DND-41 (cell line): ENCODE data around the gene SPACDR.

Experiments used
- ATAC-seq: fragments of 200-7000 bp; cut with Tn5 transposase; 3 replicates; pipeline ENCODE4 v1.9.1; 2021; ENCODE audit warnings: low read depth; ENCODE audit not compliant: insufficient read depth
- DNase-seq: peaks from one replicate; pipeline ENCODE4 v3.0.0-alpha.2; 2020
- H2AFZ ChIP-seq: 2 replicates; pipeline ENCODE4 v1.6.0; 2012; ENCODE audit warnings: low read depth, low read length
- H3K27ac ChIP-seq: 2 replicates; pipeline ENCODE4 v1.5.1; 2012; ENCODE audit warnings: low read length, inconsistent platforms
- H3K27me3 ChIP-seq: fragments of 200-600 bp; sonication (generic); 2 replicates; pipeline ENCODE4 v1.6.0; 2012; ENCODE audit warnings: low read length, mild to moderate bottlenecking, inconsistent platforms; ENCODE audit not compliant: insufficient read depth, poor library complexity
- H3K36me3 ChIP-seq: 2 replicates; pipeline ENCODE4 v1.5.1; 2012; ENCODE audit warnings: low read length, inconsistent platforms; ENCODE audit not compliant: insufficient read depth
- H3K4me1 ChIP-seq: 2 replicates; pipeline ENCODE4 v1.5.1; 2012; ENCODE audit warnings: mild to moderate bottlenecking, low read length; ENCODE audit not compliant: insufficient read depth
- H3K4me2 ChIP-seq: 2 replicates; pipeline ENCODE4 v1.6.0; 2012; ENCODE audit warnings: mild to moderate bottlenecking, moderate library complexity, low read length, inconsistent platforms; ENCODE audit not compliant: insufficient read depth
- H3K4me3 ChIP-seq, 2 experiments: fragments of 200-600 bp in 1 of 2; shearing (Covaris generic) in 1 of 2; 2 replicates each; pipeline ENCODE4 v1.5.1; 2012 to 2016; ENCODE audit warnings: inconsistent platforms in 2 of 2, low read length in 2 of 2, mild to moderate bottlenecking in 2 of 2, low read depth in 1 of 2, moderate library complexity in 1 of 2
- H3K79me2 ChIP-seq: 2 replicates; pipeline ENCODE4 v1.6.0; 2012; ENCODE audit warnings: low read length, inconsistent platforms; ENCODE audit not compliant: insufficient read depth
- H3K9ac ChIP-seq: 2 replicates; pipeline ENCODE4 v1.6.0; 2012; ENCODE audit warnings: low read depth, mild to moderate bottlenecking, inconsistent platforms, low read length, moderate library complexity
- H3K9me3 ChIP-seq: 2 replicates; pipeline ENCODE4 v1.5.1; 2012; ENCODE audit warnings: low read length, moderate library complexity, mild to moderate bottlenecking, inconsistent platforms; ENCODE audit not compliant: insufficient read depth, severe bottlenecking
- H4K20me1 ChIP-seq: 2 replicates; pipeline ENCODE4 v1.6.0; 2012; ENCODE audit warnings: low read length; ENCODE audit not compliant: insufficient read depth
- EZH2 ChIP-seq: IDR thresholded peaks from 3 replicates; pipeline ENCODE4 v1.6.1; 2012; ENCODE audit warnings: borderline replicate concordance, low read depth, mild to moderate bottlenecking, moderate library complexity, low read length, inconsistent platforms; ENCODE audit not compliant: severe bottlenecking
- TF ChIP-seq, protein P1 (sequence below): IDR thresholded peaks from 2 replicates; pipeline ENCODE4 v1.5.1; 2012; ENCODE audit warnings: borderline replicate concordance, low read length, moderate library complexity, mild to moderate bottlenecking; ENCODE audit not compliant: poor library complexity, severe bottlenecking; ENCODE audit errors: extremely low read depth

SPACDR gene

DNA sequence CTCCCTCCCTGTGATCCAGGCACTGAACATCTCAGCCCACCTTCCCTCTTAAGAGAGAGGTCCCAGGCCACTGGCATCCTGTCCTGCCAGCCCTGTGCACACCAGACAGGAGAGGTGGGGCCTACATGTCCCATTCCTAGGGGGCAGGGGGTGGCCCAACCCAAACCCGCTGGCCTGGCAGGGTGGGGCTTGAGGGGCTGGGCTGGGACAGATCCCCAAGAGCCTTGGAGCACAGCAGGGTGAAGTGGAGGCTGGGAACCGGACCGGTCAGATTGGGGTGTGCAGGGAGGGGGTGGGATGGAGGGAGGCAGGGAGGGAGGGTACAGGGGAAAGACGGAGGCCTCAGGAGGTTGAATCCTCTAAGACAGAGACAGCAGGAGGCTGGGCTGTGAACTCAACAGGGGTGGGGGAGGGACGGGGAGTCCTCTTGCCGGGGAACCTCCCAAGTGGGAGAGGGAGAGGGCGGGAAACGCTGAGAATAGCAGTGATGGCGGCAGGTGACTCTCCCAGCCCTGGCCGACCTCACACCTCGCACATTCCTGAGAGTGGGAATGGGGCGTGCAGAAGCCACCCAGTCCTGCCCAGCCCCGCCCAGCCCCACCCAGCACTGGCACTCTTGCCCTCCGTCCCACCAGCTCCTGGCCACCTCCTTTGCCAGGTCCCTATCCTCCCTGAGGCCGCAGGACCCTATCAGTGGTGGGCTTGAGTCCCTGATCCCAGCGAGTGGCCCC lies 8.2 kb upstream of the SPACDR start:
- H3K79me2 ChIP-seq: peaks cover 25% of the 10 kb centered on the region
- no peak overlapping the region for H3K27ac ChIP-seq
- H3K4me3 ChIP-seq: no peak overlapping the region
- H4K20me1 ChIP-seq: peaks cover 45% of the 10 kb centered on the region
- H3K9me3 ChIP-seq: no peaks in the 10 kb centered on the region
- no peak for TF ChIP-seq EZH2
- TF ChIP-seq, protein P1, sequence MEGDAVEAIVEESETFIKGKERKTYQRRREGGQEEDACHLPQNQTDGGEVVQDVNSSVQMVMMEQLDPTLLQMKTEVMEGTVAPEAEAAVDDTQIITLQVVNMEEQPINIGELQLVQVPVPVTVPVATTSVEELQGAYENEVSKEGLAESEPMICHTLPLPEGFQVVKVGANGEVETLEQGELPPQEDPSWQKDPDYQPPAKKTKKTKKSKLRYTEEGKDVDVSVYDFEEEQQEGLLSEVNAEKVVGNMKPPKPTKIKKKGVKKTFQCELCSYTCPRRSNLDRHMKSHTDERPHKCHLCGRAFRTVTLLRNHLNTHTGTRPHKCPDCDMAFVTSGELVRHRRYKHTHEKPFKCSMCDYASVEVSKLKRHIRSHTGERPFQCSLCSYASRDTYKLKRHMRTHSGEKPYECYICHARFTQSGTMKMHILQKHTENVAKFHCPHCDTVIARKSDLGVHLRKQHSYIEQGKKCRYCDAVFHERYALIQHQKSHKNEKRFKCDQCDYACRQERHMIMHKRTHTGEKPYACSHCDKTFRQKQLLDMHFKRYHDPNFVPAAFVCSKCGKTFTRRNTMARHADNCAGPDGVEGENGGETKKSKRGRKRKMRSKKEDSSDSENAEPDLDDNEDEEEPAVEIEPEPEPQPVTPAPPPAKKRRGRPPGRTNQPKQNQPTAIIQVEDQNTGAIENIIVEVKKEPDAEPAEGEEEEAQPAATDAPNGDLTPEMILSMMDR: no peak
- no peak overlapping the region for H3K9ac ChIP-seq
- peaks cover 25% of the 10 kb centered on the region for H3K4me1 ChIP-seq
- ATAC-seq (no peak), DNase-seq (no peak)
- H3K4me2 ChIP-seq: no peak overlapping the region
- peaks cover 74% of the 10 kb centered on the region for H3K36me3 ChIP-seq
- H3K27me3 ChIP-seq: no peaks in the 10 kb centered on the region
- no peak overlapping the region for H2AFZ ChIP-seq

DNA sequence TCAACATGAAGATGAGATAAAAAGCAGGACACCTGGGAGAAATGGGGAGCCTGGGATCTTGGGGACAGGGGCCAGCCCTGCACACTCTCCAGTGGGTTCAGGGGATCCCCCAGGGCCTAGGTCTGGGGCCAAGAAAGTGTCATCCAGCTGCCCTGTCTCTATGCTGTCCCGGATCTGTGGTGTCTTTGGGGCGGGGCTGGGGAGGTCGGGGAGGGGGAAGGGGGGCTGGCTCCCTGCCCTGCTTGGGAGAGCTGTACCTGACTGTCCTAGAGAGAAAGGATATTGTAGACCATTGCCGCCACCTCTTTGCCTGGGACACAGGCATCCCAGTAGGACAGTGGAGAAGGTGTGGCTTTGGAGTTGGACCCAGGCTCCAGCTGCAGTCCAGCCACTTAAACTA lies 7.0 kb upstream of the SPACDR start:
- no peak for TF ChIP-seq EZH2
- TF ChIP-seq, protein P1: no peak
- H3K79me2 ChIP-seq: peaks cover 12% of the 10 kb centered on the region
- H3K4me1 ChIP-seq: peaks cover 12% of the 10 kb centered on the region
- no peak overlapping the region for H3K4me2 ChIP-seq
- peaks cover 39% of the 10 kb centered on the region for H4K20me1 ChIP-seq
- no peaks in the 10 kb centered on the region for H3K9me3 ChIP-seq
- DNase-seq (no peak), ATAC-seq (no peak)
- H3K4me3 ChIP-seq: no peak overlapping the region
- H3K27ac ChIP-seq: no peak overlapping the region
- no peak overlapping the region for H3K9ac ChIP-seq
- no peaks in the 10 kb centered on the region for H3K27me3 ChIP-seq
- no peak overlapping the region for H2AFZ ChIP-seq
- H3K36me3 ChIP-seq: peaks cover 68% of the 10 kb centered on the region

DNA sequence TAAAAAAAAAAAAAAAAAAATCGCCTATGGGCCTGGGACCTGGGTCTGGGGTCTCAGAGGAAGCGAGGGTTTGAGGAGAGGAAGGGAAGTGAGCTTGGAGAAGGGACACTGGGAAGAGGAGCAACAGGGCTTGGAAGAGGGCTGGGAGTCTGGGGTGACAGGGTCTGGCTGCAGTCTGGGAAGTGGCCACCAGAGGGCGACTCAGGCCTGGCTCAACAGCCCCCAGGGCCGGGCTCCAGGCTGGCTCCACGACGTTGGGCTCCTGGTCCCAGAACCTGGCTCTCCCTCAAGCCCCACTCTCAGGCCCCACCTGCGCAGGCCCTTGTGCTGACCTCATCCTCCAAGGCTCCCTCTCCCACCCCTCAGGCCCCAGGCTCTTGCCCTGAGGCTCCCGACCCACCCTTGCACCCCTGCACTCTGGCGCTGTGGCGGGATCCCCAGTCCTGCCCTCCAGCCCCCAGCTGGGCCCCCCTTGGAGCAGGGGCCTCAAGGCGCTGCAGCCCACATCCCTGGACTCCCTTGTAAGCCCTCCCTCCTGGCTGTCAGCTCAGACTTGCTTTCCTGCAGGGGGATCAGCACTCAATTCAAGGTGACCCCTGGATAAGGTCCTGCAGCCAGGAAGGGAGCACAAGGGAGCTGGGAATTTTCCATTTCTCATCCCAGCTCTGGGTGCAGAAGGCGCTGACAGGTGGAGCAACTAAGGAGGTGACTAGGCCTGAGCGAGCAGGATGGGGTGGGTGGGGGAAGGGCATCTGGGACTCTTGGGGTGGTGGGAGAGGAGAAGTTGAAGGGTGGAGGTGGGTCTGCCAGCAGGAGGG lies 5.4 kb upstream of the SPACDR start:
- H3K36me3 ChIP-seq: peaks cover 52% of the 10 kb centered on the region

More for the DNA sequence above, 5.4 kb upstream of the SPACDR start:
- Histone ChIP-seq H3K79me2 (peaks cover 3% of the 10 kb centered on the region; the same call in 1 of the 2 replicates), H3K4me1 (peaks cover 5% of the 10 kb centered on the region; the same call in 1 of the 2 replicates), H3K4me3 (no peak overlapping the region), H3K4me2 (no peak overlapping the region), H3K27me3 (no peaks in the 10 kb centered on the region), H3K27ac (0 out of 2 replicates have a peak overlapping the region, but pooled peaks have one; percentile 5), H3K9me3 (no peaks in the 10 kb centered on the region), H2AFZ (no peak overlapping the region), H4K20me1 (peaks cover 33% of the 10 kb centered on the region), H3K9ac (no peak overlapping the region)
- TF ChIP-seq, protein P1: peak; percentile 97
- no peak for TF ChIP-seq EZH2
- DNase-seq (peak; percentile 81), ATAC-seq (peak; percentile 94)
